Limb (tissue), 2 donors: ENCODE measurements around the gene CENPA.
A peak's percentile ranks its signal among the peaks of the same experiment; 100 is the strongest.
"Not testable (repeated sequence)": the region's sequence is repeated elsewhere in the genome, so short reads cannot be mapped to it uniquely, and the experiment has no call there.

ENCODE experiments used
- DNase-seq, 2 donors: peaks; one replicate each; pipeline ENCODE4 v3.0.0-alpha.2; 2016; ENCODE audit errors: extremely low spot score in 2 of 2

CENPA gene

DNA sequence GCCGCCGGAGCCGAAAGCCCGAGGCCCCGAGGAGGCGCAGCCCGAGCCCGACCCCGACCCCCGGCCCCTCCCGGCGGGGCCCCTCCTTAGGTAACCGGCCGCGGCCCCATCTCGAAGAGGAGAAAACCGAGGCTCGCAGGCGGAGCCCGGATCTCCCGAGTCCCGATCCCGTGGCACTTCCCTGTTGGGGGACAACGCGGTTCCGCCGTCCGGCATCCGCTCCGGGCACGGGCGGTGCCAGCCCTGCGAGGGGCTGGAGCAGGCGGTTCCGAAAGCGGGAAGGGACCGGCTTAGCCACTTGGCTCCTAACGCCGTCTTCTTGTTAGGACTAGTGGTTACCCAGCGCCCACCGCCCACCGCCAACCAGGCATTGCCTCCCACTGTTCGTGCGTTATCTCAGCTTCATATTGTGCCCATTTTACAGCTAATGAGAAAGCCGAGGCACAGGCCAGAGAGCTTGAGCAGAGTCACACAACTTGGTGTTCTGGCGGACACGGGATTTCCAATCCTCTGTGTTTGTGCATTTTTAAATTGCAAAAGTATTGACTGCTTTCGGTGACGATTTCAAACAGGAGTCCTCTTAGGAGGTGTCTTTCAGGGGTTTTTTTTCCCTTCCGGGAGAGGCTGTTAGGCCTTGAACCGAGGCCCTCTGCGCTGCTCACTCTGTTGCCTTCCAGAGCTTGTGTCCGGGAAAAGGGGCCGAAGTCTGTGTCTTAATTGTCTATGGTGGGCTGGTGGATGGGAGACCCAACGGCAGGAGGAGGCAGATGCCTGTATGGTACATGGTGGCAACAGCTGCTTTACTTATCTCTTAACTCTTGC lies 562 bp downstream of the CENPA start:
- DNase-seq, result no peak

- DNase-seq, result no peak
Measured at GRCh38 chr2:26792720-26793119, 6.9 kb downstream of the CENPA start.

- no peak for DNase-seq
Measured at GRCh38 chr2:26793518-26793917, 7.7 kb downstream of the CENPA start.

DNA sequence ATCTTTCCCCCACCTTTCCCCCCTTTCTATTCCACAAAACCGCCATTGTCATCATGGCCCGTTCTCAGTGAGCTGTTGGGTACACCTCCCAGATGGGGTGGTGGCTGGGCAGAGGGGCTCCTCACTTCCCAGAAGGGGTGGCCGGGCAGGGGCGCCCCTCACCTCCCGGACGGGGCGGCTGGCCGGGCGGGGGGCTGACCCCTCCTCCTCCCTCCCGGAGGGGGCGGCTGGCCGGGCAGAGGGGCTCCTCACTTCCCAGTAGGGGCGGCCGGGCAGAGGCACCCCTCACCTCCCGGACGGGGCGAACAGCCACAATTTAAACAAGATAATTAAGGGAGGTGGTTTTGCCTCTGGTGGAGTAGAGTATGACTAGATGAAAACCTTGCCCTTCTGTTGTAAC lies 9.3 kb downstream of the CENPA start:
- not testable (repeated sequence) for DNase-seq

- peak in 1 of 2 donors; percentile 39 for DNase-seq
Measured at GRCh38 chr2:26801328-26801727, 15.5 kb downstream of the CENPA start.

GRCh38 chr2:26801796-26802195 lies 15.9 kb downstream of the CENPA start:
- no peak for DNase-seq

DNA sequence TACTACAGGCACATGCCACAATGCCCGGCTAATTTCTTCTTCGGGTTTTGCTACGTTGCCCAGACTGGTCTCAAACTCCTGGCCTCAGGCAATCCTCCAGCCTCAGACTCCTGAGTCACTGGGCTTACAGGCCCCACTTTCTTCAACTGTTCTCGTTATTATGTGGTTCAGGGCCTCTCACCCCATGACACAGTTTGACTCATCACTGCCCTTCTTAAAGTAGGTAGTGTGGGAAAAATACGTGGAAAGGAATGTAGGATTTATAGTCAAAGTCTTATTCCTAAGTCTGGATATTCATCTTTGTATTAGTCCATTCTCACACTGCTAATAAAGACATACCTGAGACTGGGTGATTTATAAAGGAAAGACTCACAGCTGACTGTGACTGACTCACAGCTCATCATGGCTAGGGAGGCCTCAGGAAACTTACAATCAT lies 19.4 kb downstream of the CENPA start:
- DNase-seq, result no peak

GRCh38 chr2:26807788-26808460 lies 22.1 kb downstream of the CENPA start:
- DNase-seq, result no peak

- no peak for DNase-seq
Measured at GRCh38 chr2:26809211-26809610, 23.4 kb downstream of the CENPA start.

DNA sequence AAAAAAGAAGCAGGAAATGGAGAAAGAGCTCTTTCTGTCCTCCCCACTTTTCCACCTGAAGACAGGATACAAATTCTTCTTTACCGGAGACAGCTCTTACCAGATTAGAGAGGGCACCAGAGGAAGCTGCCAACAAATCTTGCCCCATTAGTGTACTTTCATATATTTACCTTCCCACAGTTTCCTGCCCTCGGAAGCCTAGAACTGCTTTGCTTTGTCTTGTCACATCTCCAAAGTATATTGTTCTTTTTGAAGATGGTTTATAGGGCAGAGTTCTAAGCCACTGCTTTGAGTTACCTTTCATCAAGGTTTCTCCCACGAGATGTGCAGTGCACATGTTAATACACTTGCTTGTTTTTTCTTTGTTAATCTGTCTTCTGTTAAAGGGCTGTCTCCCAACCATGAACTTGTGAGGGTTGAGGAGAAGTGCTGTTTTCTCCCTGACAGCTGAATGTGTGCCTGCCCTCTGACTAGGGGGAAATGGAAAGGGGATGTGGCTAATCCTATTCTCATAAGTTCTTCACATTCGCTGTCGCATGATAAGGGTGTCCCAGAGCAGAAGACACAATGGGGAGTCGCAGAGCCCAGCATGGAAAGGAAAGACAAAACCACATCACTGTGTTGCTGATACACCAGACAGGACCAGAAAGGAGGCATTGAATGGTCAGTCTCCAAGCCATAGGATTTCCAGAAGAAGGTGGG lies 24.2 kb downstream of the CENPA start:
- no peak for DNase-seq

GRCh38 chr2:26811261-26811660 lies 25.4 kb downstream of the CENPA start:
- no peak for DNase-seq

DNA sequence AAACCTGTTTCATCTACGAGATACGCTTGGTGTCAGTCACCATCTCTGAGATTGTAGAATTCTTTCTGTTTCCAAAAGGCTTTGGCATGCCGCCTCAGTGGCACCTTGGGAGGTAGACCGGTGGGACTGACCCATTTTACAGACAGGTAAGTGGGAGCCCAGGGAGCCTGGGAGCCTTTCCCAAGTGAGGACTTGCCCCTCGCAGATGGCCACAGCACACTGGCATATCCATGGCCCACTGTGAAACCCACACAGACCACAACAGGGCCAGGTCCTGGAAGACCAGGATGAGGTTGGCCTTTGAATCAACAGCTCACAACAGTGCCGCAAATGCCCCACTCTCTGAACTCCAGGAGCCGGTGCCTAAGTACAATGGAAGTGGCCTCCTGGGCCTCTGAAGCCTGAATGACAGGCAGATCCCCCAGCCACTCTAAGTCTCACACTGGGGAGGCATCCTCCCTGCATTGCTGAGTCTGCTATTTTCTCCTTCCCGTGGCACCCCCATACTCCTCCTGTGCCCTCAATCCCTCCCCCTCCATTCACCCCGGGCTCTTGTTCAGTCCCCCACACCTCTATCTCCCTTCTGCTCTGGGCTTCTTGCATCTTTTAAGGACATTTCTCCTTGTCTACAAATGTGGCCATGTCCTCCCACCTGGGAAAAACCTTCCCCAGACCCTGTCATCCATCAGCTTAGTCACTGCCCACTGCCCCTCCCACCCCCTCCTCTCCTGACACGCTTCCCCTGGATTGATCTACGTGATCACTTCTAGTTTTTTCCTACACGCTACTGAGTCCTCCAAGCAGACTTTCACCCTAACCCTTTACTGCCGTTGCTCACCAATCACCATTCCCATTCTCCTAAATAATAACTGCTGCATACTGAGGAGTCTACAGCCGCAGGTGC lies 26.2 kb downstream of the CENPA start:
- no peak for DNase-seq

DNA sequence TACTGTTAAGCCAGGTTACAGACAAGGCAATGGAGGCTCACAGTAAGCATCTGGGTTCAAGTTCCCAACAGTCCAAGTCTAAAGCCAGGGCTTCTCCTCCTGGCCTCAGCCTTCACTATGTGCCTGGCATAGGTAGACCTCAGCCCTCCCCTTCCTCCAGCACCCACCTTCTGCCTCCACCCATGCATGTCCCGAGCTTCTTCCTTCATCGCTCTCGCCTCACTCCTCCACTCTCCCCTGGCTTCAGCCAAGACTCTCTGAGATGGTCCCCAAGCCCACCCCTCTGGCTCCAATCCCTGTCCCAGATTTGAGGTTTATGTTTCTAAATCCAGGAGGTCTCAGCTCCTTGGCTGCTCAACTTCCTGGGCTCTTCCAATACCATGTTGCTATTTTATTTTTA lies 26.9 kb downstream of the CENPA start:
- no peak for DNase-seq

GRCh38 chr2:26814072-26814765 lies 28.4 kb downstream of the CENPA start:
- not testable (repeated sequence) for DNase-seq

GRCh38 chr2:26816893-26817292 lies 31.0 kb downstream of the CENPA start:
- DNase-seq, result no peak

GRCh38 chr2:26818255-26818654 lies 32.4 kb downstream of the CENPA start:
- no peak for DNase-seq

DNA sequence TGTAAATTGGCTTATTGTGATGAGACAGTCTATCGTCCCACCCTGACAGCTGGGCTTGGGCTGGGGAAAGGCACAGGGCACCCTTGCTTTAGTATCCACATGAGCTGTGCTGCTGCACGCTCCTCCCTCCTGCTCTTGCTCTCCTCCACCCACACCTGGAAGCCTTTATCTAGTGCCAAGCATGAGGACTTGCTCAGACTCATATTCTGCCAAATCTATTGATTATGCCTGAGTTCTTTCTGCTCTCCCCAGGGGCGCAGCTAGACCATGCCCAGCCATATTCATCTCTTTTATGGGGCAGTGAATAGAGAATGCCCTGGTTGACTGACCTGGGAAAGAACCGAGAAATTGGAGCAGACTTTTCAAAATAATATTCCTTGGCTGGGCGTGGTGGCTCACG lies 33.1 kb downstream of the CENPA start:
- DNase-seq, result no peak

DNA sequence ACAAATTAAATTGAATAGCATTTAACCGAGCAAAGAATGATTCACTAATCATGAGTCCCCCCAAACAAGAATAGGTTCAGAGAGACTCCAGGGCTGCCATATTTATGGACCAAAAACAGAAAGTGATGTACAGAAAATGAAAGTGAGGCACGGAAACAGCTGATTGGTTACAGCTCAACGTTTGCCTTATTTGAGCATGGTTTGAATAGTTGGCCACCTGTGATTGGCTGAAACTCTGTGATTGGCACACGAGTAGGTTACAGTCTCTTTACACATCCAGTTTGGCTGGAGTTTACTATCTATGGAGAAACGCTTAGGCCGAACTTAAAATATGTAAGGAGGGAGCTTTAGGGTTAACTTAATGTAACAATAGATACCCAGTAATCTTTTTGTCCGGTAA lies 35.1 kb downstream of the CENPA start:
- no peak for DNase-seq

DNA sequence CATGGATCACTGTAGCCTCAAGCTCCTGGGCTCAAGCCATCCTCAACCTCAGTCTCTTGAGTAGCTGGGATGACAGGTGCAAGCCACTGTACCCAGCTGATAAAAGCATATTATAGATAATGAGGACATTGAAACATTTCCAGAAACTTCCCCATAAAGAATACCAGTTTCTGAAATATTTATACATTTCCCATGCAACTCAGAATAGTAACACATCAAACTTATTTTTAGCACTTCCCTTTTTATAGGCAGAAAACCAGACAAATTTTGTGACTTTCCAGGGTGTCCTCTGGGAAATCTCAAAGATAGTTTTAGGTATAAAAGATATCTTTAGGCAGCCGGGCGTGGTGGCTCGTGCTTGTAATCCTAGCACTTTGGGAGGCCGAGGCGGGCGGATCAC lies 37.0 kb downstream of the CENPA start:
- DNase-seq, result no peak

GRCh38 chr2:26838121-26838906 lies 52.5 kb downstream of the CENPA start:
- peak in 1 of 2 donors; percentile 25 for DNase-seq
